Esophagus squamous epithelium (tissue), 4 donors: Measurements from ENCODE around the gene BEND5.

Source experiments
- POLR2A ChIP-seq, 4 donors: fragments of 450-650 bp; IDR thresholded peaks; one replicate each; pipeline ENCODE4 v1.6.1; 2017; ENCODE audit warnings: antibody characterized with exemption in 4 of 4, mild to moderate bottlenecking in 4 of 4, moderate library complexity in 3 of 4
- TF ChIP-seq, protein P1 (sequence below), 6 experiments: fragments of 450-650 bp in 4 of 6; fragments of 200-600 bp in 2 of 6; sonication (generic) in 2 of 6; IDR thresholded peaks; one replicate each; pipeline ENCODE4 v1.5.1; 2016 to 2019; ENCODE audit warnings: antibody characterized with exemption in 6 of 6, mild to moderate bottlenecking in 4 of 6, moderate library complexity in 4 of 6

DNA sequence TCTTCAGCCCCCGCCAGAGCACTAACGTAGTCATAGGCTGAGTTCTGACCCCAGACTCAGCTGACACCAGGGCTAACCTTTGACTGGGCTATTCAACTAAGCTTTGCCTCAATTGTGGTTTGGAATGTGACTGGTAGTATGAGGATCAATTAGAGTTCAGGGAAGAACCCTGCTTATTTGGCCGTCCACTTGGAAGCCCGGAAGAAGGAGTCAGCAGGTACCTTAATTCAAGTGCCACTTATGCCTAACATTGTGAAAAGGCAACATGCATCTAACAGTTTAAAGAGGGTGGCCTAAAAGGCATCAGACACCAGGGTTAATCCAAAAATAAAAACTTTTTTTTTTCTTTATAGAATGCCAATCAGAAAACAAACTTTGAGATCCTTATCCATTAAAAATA is 92.3 kb downstream of the BEND5 start:
- TF ChIP-seq, protein P1, sequence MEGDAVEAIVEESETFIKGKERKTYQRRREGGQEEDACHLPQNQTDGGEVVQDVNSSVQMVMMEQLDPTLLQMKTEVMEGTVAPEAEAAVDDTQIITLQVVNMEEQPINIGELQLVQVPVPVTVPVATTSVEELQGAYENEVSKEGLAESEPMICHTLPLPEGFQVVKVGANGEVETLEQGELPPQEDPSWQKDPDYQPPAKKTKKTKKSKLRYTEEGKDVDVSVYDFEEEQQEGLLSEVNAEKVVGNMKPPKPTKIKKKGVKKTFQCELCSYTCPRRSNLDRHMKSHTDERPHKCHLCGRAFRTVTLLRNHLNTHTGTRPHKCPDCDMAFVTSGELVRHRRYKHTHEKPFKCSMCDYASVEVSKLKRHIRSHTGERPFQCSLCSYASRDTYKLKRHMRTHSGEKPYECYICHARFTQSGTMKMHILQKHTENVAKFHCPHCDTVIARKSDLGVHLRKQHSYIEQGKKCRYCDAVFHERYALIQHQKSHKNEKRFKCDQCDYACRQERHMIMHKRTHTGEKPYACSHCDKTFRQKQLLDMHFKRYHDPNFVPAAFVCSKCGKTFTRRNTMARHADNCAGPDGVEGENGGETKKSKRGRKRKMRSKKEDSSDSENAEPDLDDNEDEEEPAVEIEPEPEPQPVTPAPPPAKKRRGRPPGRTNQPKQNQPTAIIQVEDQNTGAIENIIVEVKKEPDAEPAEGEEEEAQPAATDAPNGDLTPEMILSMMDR (IDR thresholded peaks at IDR 0.05), result no peak
- TF ChIP-seq POLR2A (IDR thresholded peaks at IDR 0.05), result no peak
